OCI-LY1 (cell line): ENCODE measurements around the gene CTAGE1.

ENCODE experiments used
- CTCF ChIP-seq: fragments of 200-600 bp; sonication (generic), shearing (Covaris generic); IDR thresholded peaks from 2 replicates; pipeline ENCODE4 v1.5.1; 2017; ENCODE audit warnings: mild to moderate bottlenecking, antibody characterized with exemption, low read length, moderate library complexity, mixed read lengths
- EZH2 ChIP-seq: fragments of 200-600 bp; sonication (generic), shearing (Covaris generic); IDR thresholded peaks from 2 replicates; pipeline ENCODE4 v1.8.0; 2017; ENCODE audit warnings: borderline replicate concordance, mixed run types, mild to moderate bottlenecking, antibody characterized with exemption, low read length, moderate library complexity, mixed read lengths

- TF ChIP-seq CTCF: no peak
- no peak for TF ChIP-seq EZH2
Observed at GRCh38 chr18:22368021-22368420, 49.7 kb downstream of the CTAGE1 start.
